Kidney (tissue), 14 donors: ENCODE data around the gene KIF21A. TPM values are rescaled to one million over a fixed set of nuclear protein-coding genes. Genes with fewer than 3 reads are reported as not detected.
A peak's percentile ranks its signal among the peaks of the same experiment; 100 is the strongest.

Source experiments
- DNase-seq, 5 donors: peaks; one replicate each; pipeline ENCODE4 v3.0.0-alpha.2; 2013 to 2020
- FAIRE-seq: peaks from 2 replicates; lab custom pipeline; 2012; peaks lifted over from hg19 to GRCh38; lab: Jason Lieb, UNC
- H3K27ac ChIP-seq, 2 donors: one replicate each; pipeline ENCODE4 v1.7.0; 2013; ENCODE audit warnings: low read depth in 2 of 2, low read length in 2 of 2, inconsistent platforms in 1 of 2
- H3K27me3 ChIP-seq: one replicate; pipeline ENCODE4 v1.7.1; 2013; ENCODE audit warnings: low read length, inconsistent platforms; ENCODE audit not compliant: control insufficient read depth, insufficient read depth
- H3K36me3 ChIP-seq, 3 donors: one replicate each; pipeline versions ENCODE4 v1.7.0 to v1.7.1; 2013; ENCODE audit warnings: low read length in 3 of 3, control low read depth in 1 of 3, inconsistent platforms in 1 of 3; ENCODE audit not compliant: insufficient read depth in 3 of 3, control insufficient read depth in 2 of 3
- H3K4me1 ChIP-seq, 3 donors: one replicate each; pipeline versions ENCODE4 v1.7.0 to v1.7.1; 2013; ENCODE audit warnings: low read length in 3 of 3, inconsistent platforms in 1 of 3, low read depth in 1 of 3; ENCODE audit not compliant: control insufficient read depth in 2 of 3, insufficient read depth in 2 of 3
- H3K4me3 ChIP-seq, 3 donors: one replicate each; pipeline versions ENCODE4 v1.7.0 to v1.8.1; 2013; ENCODE audit warnings: low read length in 3 of 3, control low read depth in 1 of 3, inconsistent platforms in 1 of 3
- H3K9ac ChIP-seq, 3 donors: one replicate each; pipeline versions ENCODE4 v1.7.0 to v1.7.1; 2013; ENCODE audit warnings: low read length in 3 of 3, control low read depth in 1 of 3, inconsistent platforms in 1 of 3
- H3K9me3 ChIP-seq, 3 donors: one replicate each; pipeline versions ENCODE4 v1.7.0 to v1.7.1; 2013; ENCODE audit warnings: low read length in 3 of 3, control low read depth in 1 of 3, inconsistent platforms in 1 of 3; ENCODE audit not compliant: control insufficient read depth in 2 of 3, insufficient read depth in 1 of 3
- intact Hi-C: fragments of 100-400 bp; cut with DNase I; formaldehyde crosslinking; loops from one replicate; pipeline ENCODE4 v1.11.1; 2022
- polyA plus RNA-seq: library from polyadenylated mRNA; stranded (reverse); fragments of 350-450 nt; fragmentation: Illumina TruSeq; extraction: RNeasy Lipid Tissue Mini Kit (QIAGEN cat#74804); gene quantifications from one replicate; pipeline ENCODE4 v1.2.3, GENCODE V29; 2014; ENCODE audit warnings: low read depth, low replicate concordance; ENCODE audit not compliant: insufficient read depth
- total RNA-seq: library from RNA; stranded (reverse); fragmentation: NEBNext Ultra II Directional; extraction: Animal tissue kit (Norgen Biotek cat#: 25700); gene quantifications from one replicate; pipeline ENCODE4 v1.2.1, GENCODE V29; 2021
- TF ChIP-seq, protein P1 (sequence below): IDR thresholded peaks from 3 replicates; pipeline ENCODE4 v1.5.1; 2012; ENCODE audit warnings: mild to moderate bottlenecking, moderate library complexity, borderline replicate concordance; ENCODE audit not compliant: insufficient read depth; ENCODE audit errors: extremely low read depth
- donor health status: control.
- donor health status: control.
- donor health status: control.
- donor health status: control.
- donor health status: control.
- donor health status: DM: yes; HTN: yes; CAD: no.
- donor health status: Normal renal cell carcinoma (clear cell type).

The KIF21A gene
- total and polyA plus RNA-seq, 2 donors from 2014 or later: 16.8 to 25.7 TPM

DNA sequence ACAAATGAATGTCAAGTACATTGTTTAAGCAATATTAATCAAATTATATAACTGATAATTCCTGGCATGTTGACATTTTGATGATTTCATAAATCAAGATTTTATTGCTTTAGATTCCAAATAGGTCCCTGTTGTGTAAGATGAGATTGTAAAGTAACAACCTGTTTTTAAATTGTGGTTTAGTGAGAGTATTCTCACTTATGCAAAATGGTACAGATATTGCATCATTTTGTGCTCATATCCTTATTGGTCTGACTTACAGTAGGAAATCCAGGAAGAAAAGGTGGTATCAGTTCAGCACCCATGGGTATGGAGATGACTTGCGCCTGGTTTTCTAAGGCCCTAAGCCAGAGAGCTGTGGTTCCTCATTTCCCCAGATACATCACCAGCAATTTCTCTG is 165.5 kb downstream of the KIF21A start:
- DNase-seq (no peak), FAIRE-seq (no peak)
- H3K4me1 ChIP-seq: no peaks in the 10 kb centered on the region
- no peak overlapping the region for H3K4me3 ChIP-seq
- H3K36me3 ChIP-seq: no peaks in the 10 kb centered on the region
- no peaks in the 10 kb centered on the region for H3K27me3 ChIP-seq
- no peak overlapping the region for H3K27ac ChIP-seq
- intact Hi-C loops: no loop called here
- TF ChIP-seq, protein P1, sequence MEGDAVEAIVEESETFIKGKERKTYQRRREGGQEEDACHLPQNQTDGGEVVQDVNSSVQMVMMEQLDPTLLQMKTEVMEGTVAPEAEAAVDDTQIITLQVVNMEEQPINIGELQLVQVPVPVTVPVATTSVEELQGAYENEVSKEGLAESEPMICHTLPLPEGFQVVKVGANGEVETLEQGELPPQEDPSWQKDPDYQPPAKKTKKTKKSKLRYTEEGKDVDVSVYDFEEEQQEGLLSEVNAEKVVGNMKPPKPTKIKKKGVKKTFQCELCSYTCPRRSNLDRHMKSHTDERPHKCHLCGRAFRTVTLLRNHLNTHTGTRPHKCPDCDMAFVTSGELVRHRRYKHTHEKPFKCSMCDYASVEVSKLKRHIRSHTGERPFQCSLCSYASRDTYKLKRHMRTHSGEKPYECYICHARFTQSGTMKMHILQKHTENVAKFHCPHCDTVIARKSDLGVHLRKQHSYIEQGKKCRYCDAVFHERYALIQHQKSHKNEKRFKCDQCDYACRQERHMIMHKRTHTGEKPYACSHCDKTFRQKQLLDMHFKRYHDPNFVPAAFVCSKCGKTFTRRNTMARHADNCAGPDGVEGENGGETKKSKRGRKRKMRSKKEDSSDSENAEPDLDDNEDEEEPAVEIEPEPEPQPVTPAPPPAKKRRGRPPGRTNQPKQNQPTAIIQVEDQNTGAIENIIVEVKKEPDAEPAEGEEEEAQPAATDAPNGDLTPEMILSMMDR: no peak
- H3K9me3 ChIP-seq: no peaks in the 10 kb centered on the region
- no peak overlapping the region for H3K9ac ChIP-seq

DNA sequence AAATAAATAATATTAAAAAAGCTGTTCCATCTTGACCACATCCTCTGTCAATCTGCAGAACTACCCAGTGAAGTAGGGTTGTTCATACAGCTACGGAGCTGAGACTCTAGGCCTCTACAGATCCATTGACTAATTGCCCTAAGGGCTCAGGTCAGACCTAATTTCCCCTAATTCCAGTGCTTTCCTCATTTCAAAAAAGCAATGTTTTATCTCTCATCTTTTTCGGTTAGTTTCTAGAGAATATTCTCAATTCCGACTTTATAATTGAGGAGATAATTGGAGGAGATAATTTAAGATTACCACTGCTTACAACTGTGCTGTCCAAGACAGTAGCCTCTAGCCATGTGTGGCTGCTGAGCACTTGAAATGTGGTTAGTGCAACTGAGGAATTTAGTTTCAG is 167.1 kb downstream of the KIF21A start:
- TF ChIP-seq, protein P1: no peak
- Histone ChIP-seq H3K36me3 (no peaks in the 10 kb centered on the region), H3K27me3 (no peaks in the 10 kb centered on the region), H3K27ac (no peak overlapping the region), H3K9me3 (no peaks in the 10 kb centered on the region), H3K9ac (no peak overlapping the region), H3K4me3 (no peak overlapping the region), H3K4me1 (no peaks in the 10 kb centered on the region)
- DNase-seq: no peak
- no peak for FAIRE-seq
- intact Hi-C loops: no loop called here

DNA sequence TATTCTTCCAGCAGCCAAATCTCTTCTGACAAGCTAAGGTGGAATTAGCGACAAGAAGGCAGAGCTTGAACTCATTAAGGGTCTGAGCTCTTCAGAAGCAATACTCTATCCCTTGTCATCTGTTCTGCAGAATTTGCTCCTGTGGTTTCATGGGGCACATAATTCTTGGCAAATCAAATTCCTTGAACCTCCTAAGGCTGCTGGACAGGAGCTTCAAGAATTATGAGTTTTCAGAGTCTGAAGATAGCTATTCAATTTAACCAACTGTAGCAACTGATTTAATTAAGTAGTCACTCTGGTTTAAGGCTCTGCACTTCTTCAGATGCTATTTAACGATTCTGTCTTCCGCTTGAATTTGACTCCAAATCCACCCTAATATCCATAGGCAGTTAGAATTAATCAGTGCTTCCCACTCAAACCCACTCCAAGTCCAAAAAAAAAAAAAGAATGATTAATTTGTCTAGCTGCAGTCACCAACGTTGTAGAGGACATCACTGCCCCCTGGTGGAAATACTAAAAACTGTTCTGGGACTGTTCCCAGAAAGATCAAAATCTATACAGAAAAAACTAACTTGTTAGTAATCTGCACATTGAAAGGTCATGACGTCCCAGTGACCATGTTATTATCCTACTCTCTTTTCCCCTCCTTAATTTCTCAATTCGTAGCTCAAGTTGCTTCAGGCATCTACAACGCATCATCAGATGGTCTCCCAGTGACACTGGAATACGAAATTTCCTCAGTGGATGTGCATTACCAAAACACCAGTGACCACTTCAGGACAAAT is 169.9 kb downstream of the KIF21A start:
- FAIRE-seq (peak; percentile 41), DNase-seq (peak in 3 of 5 donors; percentile 24 to 69 (median 66))
- intact Hi-C loops: no loop called here
- Histone ChIP-seq H3K36me3 (no peaks in the 10 kb centered on the region), H3K4me1 (no peaks in the 10 kb centered on the region), H3K9ac (no peak overlapping the region), H3K4me3 (no peak overlapping the region), H3K27ac (no peak overlapping the region), H3K27me3 (no peaks in the 10 kb centered on the region), H3K9me3 (no peaks in the 10 kb centered on the region)
- TF ChIP-seq, protein P1: peak; percentile 63
